SHP77 treated with DMSO at 0.1 percent for 48 hours (cell line): ENCODE measurements around the gene SCN4A.
"Not testable (repeated sequence)": the region's sequence is repeated elsewhere in the genome, so short reads cannot be mapped to it uniquely, and the experiment has no call there.

ENCODE experiments used
- DNase-seq: peaks from one replicate; lab custom pipeline; 2025; lab: John Stamatoyannopoulos, UW

SCN4A gene

DNA sequence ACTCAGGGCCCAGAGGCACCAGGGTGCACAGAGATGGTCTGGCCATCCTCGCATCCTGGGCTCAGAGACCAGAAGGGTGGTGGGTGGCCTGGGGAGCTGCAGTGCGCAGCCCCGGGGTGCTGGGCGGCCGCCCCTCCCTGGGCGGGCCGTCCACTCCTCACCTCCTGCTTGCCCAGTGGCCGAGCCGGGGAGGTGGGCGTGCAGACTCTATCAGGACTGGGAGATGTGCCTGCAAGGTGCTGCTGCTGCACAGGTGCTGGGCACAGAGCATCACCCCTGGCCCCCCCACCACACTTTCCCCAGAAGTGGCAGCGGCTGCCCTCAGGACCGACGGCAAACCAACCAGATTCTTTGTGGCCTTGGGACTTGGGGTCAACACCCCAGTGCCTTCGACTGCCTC lies at the start of gene SCN4A:
TSS of gene SCN4A (minus strand) at position 123 of the 400 bp plus-strand sequence. CDS start at position 46, 77 bp downstream.
- no peak for DNase-seq

DNA sequence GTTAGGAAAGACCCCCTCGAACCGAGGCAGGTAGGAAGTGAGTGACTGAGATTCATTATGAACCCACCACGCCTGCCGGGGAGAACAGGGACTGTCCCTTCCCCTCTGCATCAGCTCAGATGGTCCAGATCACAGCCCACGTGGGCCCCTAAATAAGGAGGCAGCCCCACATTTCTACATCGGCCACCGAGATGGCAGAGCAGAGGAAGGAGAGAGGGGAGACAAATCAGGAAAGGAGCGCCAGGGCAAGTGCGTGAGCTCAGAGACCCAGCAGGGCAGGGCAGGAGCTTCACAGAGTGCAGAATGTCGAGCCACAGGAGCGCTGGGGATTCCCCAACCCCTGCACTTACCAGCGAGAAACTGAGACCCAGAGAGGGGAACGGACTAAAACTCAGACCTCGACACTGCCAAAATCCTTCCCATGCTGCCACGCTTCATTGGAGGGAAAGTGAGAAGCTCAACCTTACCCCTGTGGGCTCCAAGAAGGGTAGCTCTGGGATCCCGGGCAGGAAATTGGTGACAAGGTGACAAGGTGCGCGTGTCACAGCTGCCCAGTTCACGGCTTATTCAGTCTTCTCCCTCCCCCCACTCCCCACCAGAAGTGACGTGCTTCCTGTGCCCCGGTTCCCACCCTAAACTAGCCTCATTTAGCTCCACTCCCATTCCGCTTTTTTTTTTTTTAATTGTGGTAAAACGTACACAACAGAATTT lies 47.5 kb upstream of the SCN4A start, which contains the start of gene ICAM2:
TSS of gene ICAM2 (minus strand) at position 578 of the 711 bp plus-strand sequence. CDS start 13,942 bp downstream, outside the sequence.
- no peak for DNase-seq

DNA sequence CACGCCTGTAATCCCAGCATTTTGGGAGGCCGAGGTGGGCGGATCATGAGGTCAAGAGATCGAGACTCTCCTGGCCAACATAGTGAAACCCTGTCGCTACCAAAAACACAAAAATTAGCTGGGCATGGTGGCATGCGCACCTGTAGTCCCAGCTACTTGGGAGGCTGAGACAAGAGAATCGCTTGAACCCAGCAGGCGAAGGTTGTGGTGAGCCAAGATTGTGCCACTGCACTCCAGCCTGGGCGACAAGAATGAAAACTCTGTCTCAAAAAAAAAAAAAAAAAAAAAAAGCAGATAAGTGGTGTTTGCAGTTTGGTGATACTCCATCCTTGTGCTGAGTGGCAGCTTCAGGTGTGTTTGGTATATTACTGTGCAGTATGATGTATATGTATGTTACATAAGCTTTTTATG lies 46.8 kb upstream of the SCN4A start:
- DNase-seq = not testable (repeated sequence)

DNA sequence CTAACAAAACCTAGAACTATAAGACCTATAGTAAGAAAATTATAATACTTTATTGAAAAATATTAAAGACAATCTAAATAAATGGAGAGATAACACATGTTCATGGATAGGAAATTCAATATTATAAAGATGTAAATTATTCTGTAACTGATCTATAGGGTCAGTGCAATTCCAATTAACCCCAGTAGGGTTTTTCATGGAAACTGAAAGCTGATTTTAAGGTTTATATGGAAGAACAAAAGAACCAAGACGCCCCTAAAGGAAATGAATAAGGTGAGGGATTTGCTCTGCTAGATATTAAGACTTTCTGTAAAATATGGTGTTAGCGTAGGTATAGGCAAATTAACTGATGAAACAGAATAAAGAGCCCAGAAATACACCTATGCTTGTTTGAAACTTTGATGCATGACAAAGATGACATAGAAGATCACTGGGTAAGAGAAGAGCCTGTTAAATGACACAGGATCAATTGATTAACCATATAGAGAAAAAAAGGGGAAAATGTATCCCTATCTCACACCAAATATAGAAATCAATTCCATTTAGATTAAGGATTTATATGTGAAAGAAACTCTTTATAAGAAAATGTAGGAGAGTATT lies 44.8 kb upstream of the SCN4A start:
- no peak for DNase-seq

- no peak for DNase-seq
Observed at GRCh38 chr17:64016974-64017373, 44.3 kb upstream of the SCN4A start.

DNA sequence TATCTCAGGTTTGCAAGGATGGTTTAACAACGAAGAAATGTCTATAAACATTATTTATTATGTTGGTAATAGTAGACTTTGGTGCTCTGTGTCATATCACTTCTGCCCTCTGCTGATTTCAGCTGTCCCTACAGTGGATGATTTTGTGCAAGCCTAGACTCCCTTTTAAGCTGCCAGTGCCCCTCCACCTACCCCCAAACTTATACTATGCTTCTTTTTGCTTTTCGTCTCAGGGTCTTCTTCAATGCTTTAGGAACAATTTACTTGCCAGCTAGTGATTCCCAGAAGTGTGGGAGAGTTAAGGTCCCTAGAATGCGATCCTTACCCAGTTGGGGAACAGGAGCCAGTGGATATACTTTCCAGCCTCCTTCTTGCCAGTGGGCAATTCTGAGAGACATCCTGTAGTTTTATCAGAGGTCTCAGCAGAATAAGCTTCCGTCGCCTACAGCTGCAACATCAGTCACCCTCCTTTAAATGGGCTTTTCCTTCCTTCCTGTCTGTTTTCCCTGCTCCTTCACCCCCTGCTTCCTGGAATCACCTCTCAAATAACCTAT lies 43.6 kb upstream of the SCN4A start:
- DNase-seq = no peak

DNA sequence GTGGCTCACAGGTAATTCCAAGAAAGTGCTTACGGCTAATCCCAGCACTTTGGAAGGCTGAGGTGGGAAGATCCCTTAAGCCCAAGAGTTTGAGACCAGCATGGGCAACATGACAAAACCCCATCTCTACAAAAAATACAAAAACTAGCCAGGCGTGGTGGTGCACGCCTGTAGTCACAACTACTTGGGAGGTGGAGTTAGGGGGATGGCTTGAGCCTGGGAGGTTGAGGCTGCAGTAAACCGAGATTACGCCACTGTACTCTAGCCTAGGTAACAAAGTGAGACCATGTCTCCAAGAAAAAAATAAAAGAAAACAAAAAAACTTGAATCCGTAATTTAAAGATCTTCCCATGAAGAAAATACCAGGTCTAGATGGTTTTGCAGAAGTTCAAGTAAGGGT lies 42.7 kb upstream of the SCN4A start:
- DNase-seq = no peak

GRCh38 chr17:64009571-64010402 lies 37.1 kb upstream of the SCN4A start:
- DNase-seq = no peak

DNA sequence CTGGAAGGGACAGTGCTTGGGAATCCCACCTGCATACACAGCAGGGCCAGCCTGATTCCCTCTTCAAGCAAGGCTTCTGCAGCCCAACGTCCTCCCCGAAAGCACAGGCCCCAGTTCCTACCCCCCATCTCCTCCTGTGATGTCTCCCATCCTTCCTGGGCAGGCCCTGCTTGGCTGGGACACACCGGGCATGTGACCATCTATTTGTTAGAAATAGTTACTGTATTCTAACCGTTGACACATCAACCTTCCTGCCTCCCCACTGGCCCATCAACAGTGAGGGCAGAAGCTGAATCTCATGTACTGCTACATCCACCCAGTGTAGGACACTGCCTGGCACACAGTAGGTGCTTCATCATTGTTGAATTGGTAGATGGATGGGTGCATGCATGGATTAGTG lies 36.1 kb upstream of the SCN4A start:
- DNase-seq = no peak

DNA sequence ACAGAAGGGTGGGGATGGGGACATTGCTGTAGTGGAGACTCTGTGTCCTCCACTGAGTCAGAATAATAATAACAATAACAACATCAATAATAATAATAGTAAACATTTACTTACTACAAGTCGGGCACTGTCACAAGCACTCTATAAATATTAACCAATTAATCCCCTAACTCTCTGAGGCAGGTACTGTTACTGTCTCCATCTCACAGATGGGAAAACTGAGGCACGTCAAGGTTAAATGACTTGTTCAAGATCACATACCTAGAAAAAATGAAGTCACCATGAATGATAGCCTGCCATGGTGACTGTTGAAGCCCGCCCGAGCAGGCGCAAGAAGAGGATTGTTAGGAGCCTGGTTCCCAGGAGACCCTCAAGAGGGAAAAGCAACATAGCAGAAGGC lies 35.6 kb upstream of the SCN4A start:
- DNase-seq = no peak

GRCh38 chr17:64007838-64008282 lies 35.1 kb upstream of the SCN4A start:
- DNase-seq = no peak

DNA sequence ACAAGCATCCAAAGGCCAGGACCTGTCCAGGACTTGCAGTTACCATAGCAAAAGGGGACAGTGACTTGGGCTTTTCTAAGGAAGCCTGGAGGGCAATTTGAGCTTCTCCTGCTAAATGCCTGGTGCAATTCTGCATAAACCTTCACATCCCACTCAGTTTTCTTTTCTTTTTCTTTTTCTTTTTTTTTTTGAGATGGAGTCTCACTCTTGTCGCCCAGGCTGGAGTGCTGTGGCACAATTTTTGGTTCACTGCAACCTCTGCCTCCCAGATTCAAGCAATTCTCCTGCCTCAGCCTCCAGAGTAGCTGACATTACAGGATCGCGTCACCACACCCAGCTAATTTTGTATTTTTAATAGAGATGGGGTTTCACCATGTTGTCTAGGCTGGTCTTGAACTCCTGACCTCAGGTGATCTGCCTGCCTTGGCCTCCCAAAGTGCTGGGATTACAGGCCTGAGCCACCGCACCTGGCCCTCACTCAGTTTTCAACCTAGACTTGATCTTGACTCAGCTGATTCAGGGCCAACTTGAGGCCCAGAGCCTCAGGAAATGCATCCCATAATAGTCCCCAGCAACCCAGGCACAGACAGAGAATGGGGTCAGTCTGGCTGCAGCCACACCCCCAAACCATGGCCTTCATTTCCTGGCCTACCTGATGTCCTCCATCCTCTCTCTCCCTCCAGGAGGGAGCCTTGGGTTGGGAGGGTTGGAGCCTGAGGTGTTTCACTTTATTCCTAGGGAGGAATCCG lies 34.5 kb upstream of the SCN4A start:
- DNase-seq = not testable (repeated sequence)

- no peak for DNase-seq
Observed at GRCh38 chr17:64006361-64007088, 33.8 kb upstream of the SCN4A start.

DNA sequence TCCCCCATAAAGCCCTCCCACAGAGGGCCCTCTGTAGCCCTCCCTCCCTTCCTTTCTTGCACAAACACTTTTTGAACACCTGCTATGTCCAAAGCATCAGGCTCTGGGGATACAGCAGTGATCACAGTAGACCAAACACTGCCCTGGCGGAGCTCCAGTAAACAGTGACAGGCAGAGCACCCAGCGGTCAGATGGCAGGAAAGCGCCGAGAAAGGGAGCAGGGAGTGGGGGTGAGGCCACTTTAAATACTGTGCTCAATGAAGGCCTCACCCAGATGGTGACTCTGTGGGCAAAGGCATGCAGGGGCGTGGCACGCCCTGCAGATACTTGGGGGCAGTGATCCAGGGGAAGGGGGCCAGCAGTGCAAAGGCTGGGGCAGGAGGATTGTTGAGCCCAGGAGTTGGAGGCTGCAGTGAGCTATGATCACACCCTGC lies 33.0 kb upstream of the SCN4A start:
- peak; percentile 66 for DNase-seq

- DNase-seq = no peak
Observed at GRCh38 chr17:64004903-64005733, 32.4 kb upstream of the SCN4A start.

DNA sequence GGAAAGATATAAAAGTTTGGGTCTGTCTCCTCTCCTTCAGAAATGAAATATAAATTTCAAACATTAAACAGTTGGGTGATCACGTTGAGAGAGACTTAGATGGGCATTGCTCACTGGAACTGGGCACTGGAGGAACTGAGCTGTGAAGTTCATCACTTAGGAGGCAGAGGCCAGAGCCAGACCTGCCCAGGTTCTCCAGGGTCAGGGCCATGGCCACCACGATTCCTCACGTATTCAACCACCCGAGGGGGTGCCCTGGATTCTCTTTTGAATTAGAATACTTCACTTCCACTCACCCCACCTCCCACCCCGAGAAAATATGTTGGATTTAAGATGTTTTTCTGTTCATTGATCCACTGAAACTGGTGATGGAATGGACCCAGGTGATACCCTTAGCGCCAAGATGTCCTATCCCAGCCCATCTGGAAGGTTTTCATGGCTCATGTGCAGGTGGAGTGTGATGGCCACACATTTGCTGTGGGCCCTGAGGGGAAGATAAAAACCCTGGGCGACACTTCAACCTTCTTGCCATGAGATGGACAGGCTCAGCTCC lies 31.6 kb upstream of the SCN4A start:
- DNase-seq = no peak

DNA sequence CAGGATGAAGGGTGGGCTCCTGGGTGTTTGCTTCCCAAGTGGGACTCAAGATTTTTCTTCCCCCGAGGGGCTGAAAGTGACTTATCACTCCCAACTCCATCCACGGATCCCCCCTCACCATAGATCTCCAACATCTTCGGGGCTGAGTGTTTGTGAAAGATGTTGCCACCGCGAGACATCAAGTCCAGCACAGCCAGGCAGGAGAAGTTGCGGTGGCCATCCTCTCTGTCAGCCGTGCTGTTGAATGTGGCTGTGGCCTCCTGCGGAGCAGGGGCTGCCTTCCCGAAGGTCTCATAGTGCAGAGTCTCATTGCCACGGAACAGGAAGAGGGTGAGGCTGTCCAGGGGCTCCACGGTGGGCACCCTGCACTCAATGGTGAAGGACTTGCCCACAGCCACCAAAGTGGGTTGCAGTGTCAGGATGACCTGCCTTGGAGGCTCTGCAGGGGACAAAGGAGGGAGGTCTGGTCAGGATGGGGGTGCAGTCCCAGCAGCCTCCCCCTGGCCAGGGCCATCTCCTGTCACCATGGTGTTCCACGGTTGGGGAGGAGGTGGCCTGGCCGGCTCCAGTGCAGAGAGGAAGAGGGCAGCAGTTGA lies 30.9 kb upstream of the SCN4A start:
- DNase-seq = no peak

DNA sequence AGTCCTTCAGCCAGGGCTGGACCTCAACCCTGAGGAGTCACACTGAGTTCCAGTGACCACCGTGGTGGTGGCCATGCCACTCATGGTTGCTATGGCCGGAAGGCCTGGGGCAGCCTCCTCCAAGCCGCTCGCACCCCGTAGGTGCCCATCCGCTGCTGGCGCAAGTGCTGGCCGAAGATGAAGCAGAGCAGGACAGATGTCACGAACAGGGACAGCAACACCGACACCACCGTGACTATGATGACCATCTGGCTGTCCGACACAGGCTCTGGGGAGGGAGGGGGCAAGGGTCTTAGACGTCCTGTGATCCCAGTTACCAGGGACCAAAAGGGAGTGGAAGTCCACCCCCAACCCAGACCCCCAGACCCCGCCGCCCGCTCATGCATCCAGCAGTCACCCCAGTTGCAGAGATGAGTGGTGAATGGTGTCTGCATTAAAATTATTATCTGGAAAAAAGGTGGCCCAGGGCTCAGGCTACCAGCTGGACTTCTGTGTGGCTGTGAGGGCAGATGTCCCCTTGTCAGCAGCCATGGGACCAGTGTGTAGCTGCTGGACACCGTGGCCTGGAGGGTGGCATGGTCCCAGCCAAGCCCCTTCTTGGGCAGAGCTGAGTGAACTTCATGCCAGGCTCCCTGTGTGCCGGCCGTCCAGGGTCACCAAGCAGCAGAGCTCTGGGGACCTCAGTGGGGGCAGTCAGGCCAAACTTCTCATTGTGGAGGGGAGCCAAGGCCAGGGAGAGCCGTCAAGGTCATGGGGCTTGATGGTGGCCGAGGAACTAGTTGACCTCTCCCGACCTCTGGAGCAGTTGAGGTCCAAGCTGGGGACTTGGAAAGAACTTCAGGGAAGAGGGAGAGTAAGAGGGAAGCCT lies 30.2 kb upstream of the SCN4A start:
- DNase-seq = no peak
